HG03575 (cell line): ENCODE data around the gene TMEM119.
A peak's percentile ranks its signal among the peaks of the same experiment; 100 is the strongest.
"Not testable (repeated sequence)": the region's sequence is repeated elsewhere in the genome, so short reads cannot be mapped to it uniquely, and the experiment has no call there.

Experiments
- ATAC-seq: cut with Tn5 transposase; IDR thresholded peaks from one replicate; pipeline ENCODE4 v1.9.1; 2021; ENCODE audit not compliant: unreplicated experiment, insufficient number of reproducible peaks, low FRiP score; ENCODE audit errors: extremely low read depth

TMEM119 gene

GRCh38 chr12:108635997-108636808 lies 38.3 kb upstream of the TMEM119 start:
- ATAC-seq = no peak

- ATAC-seq = peak; percentile 41
These were observed 37.5 kb upstream of the TMEM119 start for GRCh38 chr12:108635201-108635996.

- no peak for ATAC-seq
These were observed 36.5 kb upstream of the TMEM119 start for GRCh38 chr12:108634341-108634751.

- peak; percentile 33 for ATAC-seq
These were observed 35.8 kb upstream of the TMEM119 start, which contains the start of gene SELPLG for GRCh38 chr12:108633534-108634248. Gene SELPLG, minus strand, starts transcription at chr12:108633894. Its CDS starts 9,587 bp downstream, at chr12:108624307.

GRCh38 chr12:108633081-108633533 lies 35.2 kb upstream of the TMEM119 start:
- no peak for ATAC-seq

GRCh38 chr12:108631261-108631660 lies 33.4 kb upstream of the TMEM119 start:
- not testable (repeated sequence) for ATAC-seq

- ATAC-seq = no peak
These were observed 32.8 kb upstream of the TMEM119 start for GRCh38 chr12:108630481-108631207.

GRCh38 chr12:108629824-108630476 lies 32.1 kb upstream of the TMEM119 start:
- ATAC-seq = no peak

- ATAC-seq = no peak
These were observed 31.3 kb upstream of the TMEM119 start for GRCh38 chr12:108629151-108629550.

GRCh38 chr12:108627134-108627920 lies 29.4 kb upstream of the TMEM119 start:
- ATAC-seq = no peak

GRCh38 chr12:108625228-108625627 lies 27.3 kb upstream of the TMEM119 start:
- no peak for ATAC-seq

- ATAC-seq = no peak
These were observed 25.7 kb upstream of the TMEM119 start for GRCh38 chr12:108623577-108623976.

GRCh38 chr12:108622921-108623514 lies 25.1 kb upstream of the TMEM119 start:
- no peak for ATAC-seq

- ATAC-seq = no peak
These were observed 24.5 kb upstream of the TMEM119 start for GRCh38 chr12:108622421-108622820.

- no peak for ATAC-seq
These were observed 23.3 kb upstream of the TMEM119 start for GRCh38 chr12:108621161-108621560.

GRCh38 chr12:108620236-108620879 lies 22.5 kb upstream of the TMEM119 start:
- no peak for ATAC-seq
